HL-60 (cell line): Measurements from ENCODE around the gene VCP.

Source experiments
- CTCF ChIP-seq: IDR thresholded peaks from one replicate; pipeline ENCODE4 v1.5.1; 2011; ENCODE audit warnings: low read length, control low read depth, inconsistent platforms; ENCODE audit not compliant: insufficient read depth
- POLR2AphosphoS5 ChIP-seq: IDR thresholded peaks from 2 replicates; pipeline ENCODE4 v1.6.1; 2012; ENCODE audit warnings: low read depth
- REST ChIP-seq: IDR thresholded peaks from 2 replicates; pipeline ENCODE4 v1.6.1; 2012; ENCODE audit warnings: low read depth; ENCODE audit not compliant: insufficient replicate concordance
- SPI1 ChIP-seq: IDR thresholded peaks from 2 replicates; pipeline ENCODE4 v1.6.1; 2012; ENCODE audit warnings: low read depth, mild to moderate bottlenecking, borderline replicate concordance

GRCh38 chr9:35114113-35114839 is 41.9 kb upstream of the VCP start:
- TF ChIP-seq SPI1 (no peak), CTCF (no peak), REST (no peak), POLR2AphosphoS5 (no peak)
